Spleen (tissue), 11 donors: ENCODE results near the gene KCNG2. TPM values are rescaled to one million over a fixed set of nuclear protein-coding genes. Genes with fewer than 3 reads are reported as not detected.

ENCODE experiments used
- DNase-seq: peaks from one replicate; pipeline ENCODE4 v3.0.0-alpha.2; 2020
- H3K27ac ChIP-seq, 8 donors: fragments of 200-600 bp; sonication (generic) in 7 of 8; 1 replicate in 4 of 8; 2 replicates in 4 of 8; pipeline versions ENCODE4 v1.5.0 to v1.8.0; 2016 to 2021; ENCODE audit warnings: inconsistent platforms in 4 of 8, mild to moderate bottlenecking in 4 of 8, moderate library complexity in 1 of 8
- H3K27me3 ChIP-seq, 7 donors: fragments of 200-600 bp; sonication (generic) in 6 of 7; replicated peaks in 1 of 7; 1 replicate in 4 of 7; 2 replicates in 3 of 7; pipeline versions ENCODE4 v1.5.0 to v1.8.0; 2016 to 2021; ENCODE audit warnings: inconsistent platforms in 3 of 7, mild to moderate bottlenecking in 1 of 7
- H3K36me3 ChIP-seq, 6 donors: fragments of 200-600 bp; sonication (generic) in 5 of 6; 1 replicate in 4 of 6; 2 replicates in 2 of 6; pipeline versions ENCODE4 v1.5.0 to v1.8.0; 2016 to 2021; ENCODE audit warnings: inconsistent platforms in 2 of 6
- H3K4me1 ChIP-seq, 6 donors: fragments of 200-600 bp; sonication (generic) in 5 of 6; 1 replicate in 3 of 6; 2 replicates in 3 of 6; pipeline versions ENCODE4 v1.5.0 to v1.8.0; 2016 to 2021; ENCODE audit warnings: inconsistent platforms in 3 of 6
- H3K4me3 ChIP-seq, 8 donors: fragments of 200-600 bp; sonication (generic) in 7 of 8; 1 replicate in 4 of 8; 2 replicates in 4 of 8; pipeline versions ENCODE4 v1.5.0 to v1.8.0; 2016 to 2021; ENCODE audit warnings: inconsistent platforms in 4 of 8, mild to moderate bottlenecking in 4 of 8, moderate library complexity in 2 of 8
- H3K9me3 ChIP-seq, 8 donors: fragments of 200-600 bp; sonication (generic) in 7 of 8; 1 replicate in 4 of 8; 2 replicates in 4 of 8; pipeline versions ENCODE4 v1.5.0 to v1.8.0; 2016 to 2021; ENCODE audit warnings: inconsistent platforms in 4 of 8
- CTCF ChIP-seq, 11 experiments: fragments of 200-600 bp in 7 of 11; fragments of 450-650 bp in 4 of 11; sonication (generic) in 4 of 11; IDR thresholded peaks in 8 of 11; conservative IDR thresholded peaks in 3 of 11; 1 replicate in 7 of 11; 2 replicates in 4 of 11; pipeline versions ENCODE4 v1.4.0 to v1.8.0; 2016 to 2021; ENCODE audit warnings: antibody characterized with exemption in 11 of 11, inconsistent platforms in 4 of 11, mild to moderate bottlenecking in 1 of 11
- POLR2A ChIP-seq, 3 donors: fragments of 450-650 bp; IDR thresholded peaks; one replicate each; pipeline ENCODE4 v1.5.1; 2017; ENCODE audit warnings: antibody characterized with exemption in 3 of 3, mild to moderate bottlenecking in 1 of 3
- POLR2AphosphoS5 ChIP-seq, 3 donors: sonication (generic); formaldehyde crosslinking; IDR thresholded peaks; one replicate each; pipeline ENCODE4 v1.5.1; 2017; ENCODE audit warnings: antibody characterized with exemption in 3 of 3
- WGBS, 5 donors: extraction: QIAGEN DNeasy Blood & Tissue Kit in 3 of 5; methylation state at CpG; one replicate each; pipeline versions ENCODE4 v1.1.5 to v1.1.7; 2013 to 2018; 5-methylcytosine and 5-hydroxymethylcytosine counted together
- intact Hi-C: fragments of 100-400 bp; cut with DNase I; formaldehyde crosslinking; loops from one replicate; pipeline ENCODE4 v1.15.0; 2023; ENCODE audit warnings: low total_unique reads
- polyA plus RNA-seq, 3 donors: library from polyadenylated mRNA; stranded (reverse); fragments of 200-250 nt; gene quantifications; one replicate each; pipeline ENCODE4 v1.2.1, GENCODE V29; 2013
- total RNA-seq, 7 donors: library from RNA; depleted of rRNA in 3 of 7; stranded (reverse); fragments of >200 nt in 3 of 7; fragmentation: NEBNext Ultra II Directional in 4 of 7; extraction: Animal tissue kit (Norgen Biotek cat#: 25700) in 4 of 7; gene quantifications; one replicate each; pipeline versions ENCODE4 v1.1.0 to v1.2.1, GENCODE V29; 2016 to 2021
- donor health status: healthy with polysubstance abuse.
- donor health status: DM: no; HTN: no; CAD: no; lungs with moderate emphysema.
- donor health status: DM: no; HTN: no; CAD: no.
- donor health status: Bipolar disorder and iron deficiency.
- donor health status: healthy.
- donor health status: DM: no; HTN: no; CAD: no.
- donor health status: DM: yes; HTN: yes; CAD: no.

The KCNG2 gene
- total and polyA plus RNA-seq, 10 donors = 0.15 to 3.2 (median 0.38) TPM; not detected in 1

DNA sequence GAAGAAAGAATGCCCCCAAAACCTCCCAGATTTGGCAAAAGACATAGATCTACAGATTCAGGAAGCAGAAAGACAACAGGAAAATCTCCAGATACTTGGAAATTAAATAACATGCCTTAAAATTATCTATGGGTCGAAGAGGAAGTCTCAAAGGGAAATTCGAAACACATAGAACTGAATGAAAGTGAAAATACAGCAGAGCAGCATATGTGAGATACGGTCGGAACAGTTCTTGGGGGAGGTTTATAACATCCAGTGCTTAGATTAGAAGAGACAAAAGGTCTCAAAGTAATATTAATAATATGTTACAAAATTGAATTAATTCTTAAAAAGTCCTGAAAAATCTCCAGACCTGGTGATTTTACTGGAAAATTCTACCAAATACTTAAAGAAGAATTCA, 14.3 kb downstream of the KCNG2 start:
- Histone ChIP-seq H3K4me1 (peaks cover 0 to 5% (median 0%) of the 10 kb centered on the region in 6 donors), H3K27me3 (peaks cover 0 to 26% (median 0%) of the 10 kb centered on the region in 7 donors), H3K27ac (peak overlapping the region in 1 of 8 donors; percentile 21), H3K9me3 (no peaks in the 10 kb centered on the region), H3K36me3 (no peaks in the 10 kb centered on the region), H3K4me3 (no peak overlapping the region)
- no peak for DNase-seq
- intact Hi-C loops = no loop called here
- 55 to 66% (median 65%) methylated on average over 4 of the region's 4 CpGs for WGBS, 5 donors
- TF ChIP-seq POLR2AphosphoS5 (IDR thresholded peaks at IDR 0.05) = no peak
- TF ChIP-seq CTCF (IDR thresholded peaks at IDR 0.05 in 8 of 11, conservative IDR thresholded peaks at IDR 0.05 in 3 of 11) = no peak
- no peak for TF ChIP-seq POLR2A (IDR thresholded peaks at IDR 0.05)

GRCh38 chr18:79814373-79814772, 16.6 kb downstream of the KCNG2 start:
- TF ChIP-seq POLR2AphosphoS5 (IDR thresholded peaks at IDR 0.05) (no peak), CTCF (IDR thresholded peaks at IDR 0.05 in 8 of 11, conservative IDR thresholded peaks at IDR 0.05 in 3 of 11) (no peak), POLR2A (IDR thresholded peaks at IDR 0.05) (no peak)
- DNase-seq = peak; percentile 31
- WGBS, 5 donors = 81 to 91% (median 87%) methylated on average over 7 of the region's 7 CpGs
- peaks cover 0 to 19% (median 6%) of the 10 kb centered on the region in 6 donors for H3K4me1 ChIP-seq
- intact Hi-C loops = no loop called here
- H3K4me3 ChIP-seq = no peak overlapping the region
- no peaks in the 10 kb centered on the region for H3K9me3 ChIP-seq
- no peak overlapping the region for H3K27ac ChIP-seq
- peaks cover 0 to 35% (median 0%) of the 10 kb centered on the region in 7 donors for H3K27me3 ChIP-seq
- H3K36me3 ChIP-seq = no peaks in the 10 kb centered on the region

GRCh38 chr18:79815657-79816056, 17.9 kb downstream of the KCNG2 start:
- DNase-seq = no peak
- TF ChIP-seq POLR2A (IDR thresholded peaks at IDR 0.05) (no peak), POLR2AphosphoS5 (IDR thresholded peaks at IDR 0.05) (no peak), CTCF (IDR thresholded peaks at IDR 0.05 in 8 of 11, conservative IDR thresholded peaks at IDR 0.05 in 3 of 11) (no peak)
- H3K36me3 ChIP-seq = no peaks in the 10 kb centered on the region
- H3K4me3 ChIP-seq = no peak overlapping the region
- peaks cover 5 to 32% (median 18%) of the 10 kb centered on the region in 6 donors for H3K4me1 ChIP-seq
- intact Hi-C loops = no loop called here
- H3K27me3 ChIP-seq = peaks cover 0 to 36% (median 0%) of the 10 kb centered on the region in 7 donors
- no peaks in the 10 kb centered on the region for H3K9me3 ChIP-seq
- 70 to 86% (median 77%) methylated on average over 9 of the region's 9 CpGs for WGBS, 5 donors
- no peak overlapping the region for H3K27ac ChIP-seq

GRCh38 chr18:79816092-79816491, 18.4 kb downstream of the KCNG2 start:
- Histone ChIP-seq H3K4me3 (no peak overlapping the region), H3K9me3 (no peaks in the 10 kb centered on the region), H3K27me3 (peaks cover 0 to 36% (median 0%) of the 10 kb centered on the region in 7 donors), H3K4me1 (peaks cover 6 to 36% (median 20%) of the 10 kb centered on the region in 6 donors), H3K27ac (no peak overlapping the region), H3K36me3 (no peaks in the 10 kb centered on the region)
- DNase-seq = peak; percentile 61
- WGBS, 5 donors = 66 to 85% (median 81%) methylated on average over 13 to 14 of the region's 14 CpGs
- intact Hi-C loops = no loop called here
- TF ChIP-seq CTCF (IDR thresholded peaks at IDR 0.05 in 8 of 11, conservative IDR thresholded peaks at IDR 0.05 in 3 of 11) = no peak
- no peak for TF ChIP-seq POLR2AphosphoS5 (IDR thresholded peaks at IDR 0.05)
- TF ChIP-seq POLR2A (IDR thresholded peaks at IDR 0.05) = no peak
